Measurements from ENCODE around the gene KRT14. TPM values are rescaled to one million over a fixed set of nuclear protein-coding genes. Genes with fewer than 3 reads are reported as not detected.

KRT14 gene
- total RNA-seq, 1 donor from 2014 or later = 0.25 TPM

Other genes starting within 250 kb of the KRT14 start
- gene KRT33A, start 236.1 kb downstream of the KRT14 start, total RNA-seq = not detected in 2 replicates
- not detected in 2 replicates for gene KRT33B, start 217.1 kb downstream of the KRT14 start, total RNA-seq
- 0.05 and 26.4 TPM in 2 replicates for gene KRT34, start 204.6 kb downstream of the KRT14 start, total RNA-seq
- gene KRT31, start 189.3 kb downstream of the KRT14 start, total RNA-seq = not detected in 2 replicates
- gene KRT37, start 162.3 kb downstream of the KRT14 start, total RNA-seq = not detected in 2 replicates
- gene KRT38, start 145.9 kb downstream of the KRT14 start, total RNA-seq = not detected in 2 replicates
- gene KRT32, start 119.5 kb downstream of the KRT14 start, total RNA-seq = not detected in 2 replicates
- not detected in 2 replicates for gene KRT35, start 105.7 kb downstream of the KRT14 start, total RNA-seq
- gene KRT36, start 97.0 kb downstream of the KRT14 start, total RNA-seq = not detected in 2 replicates
- not detected in 2 replicates for gene KRT13, start 81.3 kb downstream of the KRT14 start, total RNA-seq
- gene KRT15, start 68.0 kb downstream of the KRT14 start, total RNA-seq = 0.99 and 2.8 TPM in 2 replicates
- gene KRT19, start 58.6 kb downstream of the KRT14 start, total RNA-seq = 844 and 5,183 TPM in 2 replicates
- gene KRT9, start 14.8 kb downstream of the KRT14 start, total RNA-seq = not detected in 2 replicates
- 0.70 and 7.5 TPM in 2 replicates for gene KRT16, start 25.9 kb upstream of the KRT14 start, total RNA-seq
- 4.1 and 95.2 TPM in 2 replicates for gene KRT17, start 37.7 kb upstream of the KRT14 start, total RNA-seq
- gene EIF1, start 102.0 kb upstream of the KRT14 start, total RNA-seq = 65.3 and 499 TPM in 2 replicates
- gene GAST, start 125.4 kb upstream of the KRT14 start, total RNA-seq = not detected in 2 replicates
- gene HAP1, start 147.7 kb upstream of the KRT14 start, total RNA-seq = 0.17 and 0.45 TPM in 2 replicates
- 268 and 464 TPM in 2 replicates for gene JUP, start 199.8 kb upstream of the KRT14 start, total RNA-seq
- 32.3 and 42.5 TPM in 2 replicates for gene P3H4, start 225.1 kb upstream of the KRT14 start, total RNA-seq
- 40.8 and 148 TPM in 2 replicates for gene FKBP10, start 226.1 kb upstream of the KRT14 start, total RNA-seq
- 43.4 and 74.0 TPM in 2 replicates for gene NT5C3B, start 249.3 kb upstream of the KRT14 start, total RNA-seq